H1 (cell line): ENCODE measurements around the gene NAA10. TPM values are rescaled to one million over a fixed set of nuclear protein-coding genes. Genes with fewer than 3 reads are reported as not detected.

ENCODE experiments used
- CTCF ChIA-PET: fragments of 300-600 bp; sonication (Branson Sonifier 250); formaldehyde crosslinking; loops from one replicate; lab custom pipeline; 2021; ENCODE audit not compliant: partially characterized antibody; lab: Charles Lee
- POLR2A ChIA-PET: fragments of 300-600 bp; sonication (Branson Sonifier 250); formaldehyde crosslinking; loops from one replicate; lab custom pipeline; 2021; ENCODE audit warnings: inconsistent platforms; ENCODE audit not compliant: partially characterized antibody; lab: Charles Lee
- DNase-seq, 2 experiments: peaks; one replicate each; pipeline versions ENCODE4 v3.0.0 to v3.0.0-alpha.2; 2010 to 2022; ENCODE audit warnings: low spot score in 2 of 2, low read depth in 1 of 2, mixed read lengths in 1 of 2
- FAIRE-seq: peaks from 2 replicates; lab custom pipeline; 2011; peaks lifted over from hg19 to GRCh38; lab: Jason Lieb, UNC
- H2AFZ ChIP-seq: 2 replicates; pipeline ENCODE4 v1.8.1; 2012; ENCODE audit warnings: low read length, inconsistent platforms
- H2AK5ac ChIP-seq: 2 replicates; pipeline ENCODE4 v1.6.1; 2013; ENCODE audit warnings: low read depth, low read length
- H2BK120ac ChIP-seq: replicated peaks from 2 replicates; pipeline ENCODE3; 2013; ENCODE audit warnings: low read depth, low read length, inconsistent platforms
- H2BK12ac ChIP-seq: 2 replicates; pipeline ENCODE4 v1.6.1; 2013; ENCODE audit warnings: low read depth, low read length
- H2BK15ac ChIP-seq: 2 replicates; pipeline ENCODE4 v1.6.1; 2013; ENCODE audit warnings: low read length
- H2BK20ac ChIP-seq: 2 replicates; pipeline ENCODE4 v1.6.1; 2013; ENCODE audit warnings: low read length
- H2BK5ac ChIP-seq: 2 replicates; pipeline ENCODE4 v1.6.1; 2013; ENCODE audit warnings: low read depth, low read length
- H3K14ac ChIP-seq: 2 replicates; pipeline ENCODE4 v1.6.1; 2013; ENCODE audit warnings: inconsistent platforms; ENCODE audit not compliant: insufficient read length
- H3K18ac ChIP-seq: 2 replicates; pipeline ENCODE4 v1.6.1; 2013; ENCODE audit warnings: low read length; ENCODE audit errors: extremely low read depth
- H3K23ac ChIP-seq: 2 replicates; pipeline ENCODE4 v1.6.1; 2013; ENCODE audit warnings: inconsistent platforms; ENCODE audit not compliant: insufficient read length
- H3K23me2 ChIP-seq: 2 replicates; pipeline ENCODE4 v1.6.1; 2013; ENCODE audit warnings: low read depth, low read length
- H3K27ac ChIP-seq: 2 replicates; pipeline ENCODE4 v1.6.1; 2011; ENCODE audit warnings: low read depth, low read length, inconsistent platforms
- H3K27me3 ChIP-seq, 4 experiments: replicated peaks in 1 of 4; 1 replicate in 1 of 4; 2 replicates in 3 of 4; pipeline versions ENCODE4 v1.6.1 to v1.8.1; 2011 to 2013; ENCODE audit warnings: low read length in 3 of 4, mild to moderate bottlenecking in 3 of 4, inconsistent platforms in 2 of 4, mixed read lengths in 2 of 4, moderate library complexity in 1 of 4; ENCODE audit not compliant: control insufficient read depth in 3 of 4, insufficient read depth in 3 of 4; ENCODE audit errors: extremely low read depth in 1 of 4
- H3K36me3 ChIP-seq, 4 experiments: 2 replicates each; pipeline versions ENCODE4 v1.6.1 to v1.8.1; 2011 to 2013; ENCODE audit warnings: mild to moderate bottlenecking in 4 of 4, low read length in 3 of 4, moderate library complexity in 2 of 4, control low read depth in 1 of 4, inconsistent platforms in 1 of 4; ENCODE audit not compliant: insufficient read depth in 4 of 4, control insufficient read depth in 2 of 4
- H3K4ac ChIP-seq: replicated peaks from 2 replicates; pipeline ENCODE3; 2013; ENCODE audit warnings: low read length, low read depth, mixed read lengths, inconsistent platforms; ENCODE audit not compliant: insufficient read length
- H3K4me1 ChIP-seq, 4 experiments: replicated peaks in 1 of 4; 1 replicate in 1 of 4; 2 replicates in 3 of 4; pipeline versions ENCODE4 v1.6.1 to v1.8.1; 2011 to 2013; ENCODE audit warnings: low read length in 3 of 4, inconsistent platforms in 2 of 4, mixed read lengths in 1 of 4; ENCODE audit not compliant: insufficient read depth in 4 of 4, control insufficient read depth in 3 of 4
- H3K4me2 ChIP-seq, 2 experiments: 2 replicates each; pipeline versions ENCODE4 v1.6.1 to v1.8.1; 2011 to 2013; ENCODE audit warnings: low read depth in 2 of 2, low read length in 2 of 2, control low read depth in 1 of 2, inconsistent platforms in 1 of 2, mild to moderate bottlenecking in 1 of 2; ENCODE audit not compliant: insufficient read depth in 1 of 2
- H3K4me3 ChIP-seq, 4 experiments: fragments of 200-600, 300-600 bp in 1 of 4; sonication (generic), shearing (Covaris generic), sonication (Bioruptor Twin) in 1 of 4; 2 replicates each; pipeline versions ENCODE4 v1.5.1 to v1.8.1; 2011 to 2016; ENCODE audit warnings: low read length in 4 of 4, low read depth in 3 of 4, control low read depth in 2 of 4, inconsistent platforms in 2 of 4, mild to moderate bottlenecking in 2 of 4, mixed read lengths in 1 of 4, moderate library complexity in 1 of 4; ENCODE audit not compliant: insufficient read depth in 2 of 4; ENCODE audit errors: extremely low read depth in 1 of 4
- H3K56ac ChIP-seq: replicated peaks from 2 replicates; pipeline ENCODE3; 2013; ENCODE audit warnings: low read depth, mild to moderate bottlenecking, mixed read lengths, low read length, inconsistent platforms; ENCODE audit not compliant: insufficient read length
- H3K79me1 ChIP-seq: 2 replicates; pipeline ENCODE4 v1.6.1; 2013; ENCODE audit warnings: low read depth, low read length, control low read depth
- H3K79me2 ChIP-seq, 2 experiments: 2 replicates each; pipeline versions ENCODE4 v1.6.1 to v1.8.1; 2012 to 2013; ENCODE audit warnings: low read length in 2 of 2, mild to moderate bottlenecking in 2 of 2, inconsistent platforms in 1 of 2; ENCODE audit not compliant: insufficient read depth in 2 of 2, control insufficient read depth in 1 of 2
- H3K9ac ChIP-seq, 4 experiments: replicated peaks in 1 of 4; 1 replicate in 1 of 4; 2 replicates in 3 of 4; pipeline versions ENCODE4 v1.6.1 to v1.8.1; 2011 to 2013; ENCODE audit warnings: low read depth in 3 of 4, low read length in 3 of 4, control low read depth in 2 of 4, mild to moderate bottlenecking in 2 of 4, moderate library complexity in 2 of 4, inconsistent platforms in 1 of 4; ENCODE audit errors: extremely low read depth in 1 of 4
- H3K9me3 ChIP-seq, 2 experiments: 2 replicates each; pipeline versions ENCODE4 v1.6.1 to v1.8.1; 2012 to 2013; ENCODE audit warnings: mild to moderate bottlenecking in 2 of 2, moderate library complexity in 2 of 2, control low read depth in 1 of 2, inconsistent platforms in 1 of 2, low read depth in 1 of 2, low read length in 1 of 2, mixed read lengths in 1 of 2; ENCODE audit not compliant: insufficient read depth in 2 of 2
- H4K20me1 ChIP-seq, 2 experiments: replicated peaks in 1 of 2; 2 replicates each; pipeline versions ENCODE3 to v1.8.1; 2011 to 2013; ENCODE audit warnings: inconsistent platforms in 2 of 2, low read length in 2 of 2, mild to moderate bottlenecking in 1 of 2; ENCODE audit not compliant: insufficient read depth in 2 of 2, control insufficient read depth in 1 of 2
- H4K5ac ChIP-seq: 2 replicates; pipeline ENCODE4 v1.6.1; 2013; ENCODE audit warnings: low read length, low read depth, mixed read lengths, inconsistent platforms; ENCODE audit not compliant: insufficient read length
- H4K8ac ChIP-seq: 2 replicates; pipeline ENCODE4 v1.8.0; 2013; ENCODE audit warnings: mild to moderate bottlenecking, moderate library complexity, low read length, inconsistent platforms; ENCODE audit not compliant: insufficient read depth; ENCODE audit errors: extremely low read depth
- H4K91ac ChIP-seq: replicated peaks from 2 replicates; pipeline ENCODE3; 2013; ENCODE audit warnings: low read length, mixed read lengths, inconsistent platforms; ENCODE audit not compliant: insufficient read length
- CTBP2 ChIP-seq: IDR thresholded peaks from 2 replicates; pipeline ENCODE4 v1.7.0; 2011; ENCODE audit warnings: borderline replicate concordance, mild to moderate bottlenecking, moderate library complexity, mixed read lengths, low read length; ENCODE audit not compliant: insufficient read depth, insufficient read length
- GTF2F1 ChIP-seq: IDR thresholded peaks from 2 replicates; pipeline ENCODE4 v1.6.1; 2012; ENCODE audit warnings: low read depth, low read length, improper control_type of control experiment, borderline replicate concordance
- JUND ChIP-seq: IDR thresholded peaks from 2 replicates; pipeline ENCODE4 v1.6.1; 2011; ENCODE audit warnings: mild to moderate bottlenecking, improper control_type of control experiment, low read length
- KDM1A ChIP-seq: fragments of 200-600, 300-600 bp; sonication (generic); IDR thresholded peaks from 2 replicates; pipeline ENCODE4 v1.7.1; 2016; ENCODE audit warnings: mild to moderate bottlenecking, low read length, borderline replicate concordance
- KDM5A ChIP-seq: fragments of 200-600 bp; IDR thresholded peaks from 2 replicates; pipeline ENCODE4 v1.7.1; 2012; ENCODE audit warnings: mild to moderate bottlenecking, low read length, inconsistent platforms, mixed read lengths
- NANOG ChIP-seq: IDR thresholded peaks from 2 replicates; pipeline ENCODE4 v1.6.1; 2011; ENCODE audit warnings: low read length, low read depth, mild to moderate bottlenecking, inconsistent platforms; ENCODE audit not compliant: insufficient read depth, poor library complexity, severe bottlenecking
- RBBP5 ChIP-seq: IDR thresholded peaks from 2 replicates; pipeline ENCODE4 v1.7.1; 2012; ENCODE audit warnings: low read depth, mild to moderate bottlenecking, inconsistent platforms, low read length, moderate library complexity, borderline replicate concordance
- RFX5 ChIP-seq: IDR thresholded peaks from 2 replicates; pipeline ENCODE4 v1.6.1; 2011; ENCODE audit warnings: low read depth, low read length, improper control_type of control experiment, borderline replicate concordance
- SP2 ChIP-seq: IDR thresholded peaks from 2 replicates; pipeline ENCODE4 v1.6.1; 2012; ENCODE audit warnings: mild to moderate bottlenecking, low read length, inconsistent platforms
- SP4 ChIP-seq: IDR thresholded peaks from 2 replicates; pipeline ENCODE4 v1.6.1; 2012; ENCODE audit warnings: low read length, inconsistent platforms
- YY1 ChIP-seq: IDR thresholded peaks from 2 replicates; pipeline ENCODE4 v1.6.1; 2011; ENCODE audit warnings: low read depth, mild to moderate bottlenecking, low read length
- WGBS, 2 experiments: shearing (Covaris generic) in 1 of 2; methylation state at CpG; one replicate each; pipeline versions ENCODE4 v1.1.6 to v1.1.7; 2013 to 2015; ENCODE audit warnings: low lambda C conversion rate in 2 of 2, mixed read lengths in 2 of 2, inconsistent platforms in 1 of 2, low coverage in 1 of 2, missing lambda C conversion rate in 1 of 2; ENCODE audit not compliant: insufficient replicate concordance in 2 of 2, insufficient coverage in 1 of 2, insufficient read length in 1 of 2; ENCODE audit errors: extremely low coverage in 1 of 2, missing lambda C conversion rate in 1 of 2; 5-methylcytosine and 5-hydroxymethylcytosine counted together
- polyA plus RNA-seq, 7 experiments: library from polyadenylated mRNA; depleted of rRNA in 3 of 7; stranded (reverse) in 5 of 7; unstranded in 2 of 7; fragments of >200 nt in 5 of 7; fragments of 200-250 nt in 2 of 7; gene quantifications; 1 replicate in 5 of 7; 2 replicates in 1 of 7; 4 replicates in 1 of 7; pipeline versions ENCODE4 v1.2.1 to v1.2.3, GENCODE V29; 2011 to 2013; ENCODE audit warnings: missing spikeins in 2 of 7, mixed read lengths in 2 of 7
- total RNA-seq: library from RNA; stranded (reverse); fragmentation: NEBNext Ultra II Directional; extraction: Animal tissue kit (Norgen Biotek cat#: 25700); gene quantifications from 2 replicates; pipeline ENCODE4 v1.2.1, GENCODE V29; 2021
- TF ChIP-seq, protein P1 (sequence below): IDR thresholded peaks from 2 replicates; pipeline ENCODE4 v1.6.1; 2011; ENCODE audit warnings: low read length, improper control_type of control experiment

Gene NAA10
- total and polyA plus RNA-seq, 2 of the 8 experiments (the other 6 are each of a cell fraction or from before 2014, with no cell fraction given) = 80.4 to 98.8 TPM

DNA sequence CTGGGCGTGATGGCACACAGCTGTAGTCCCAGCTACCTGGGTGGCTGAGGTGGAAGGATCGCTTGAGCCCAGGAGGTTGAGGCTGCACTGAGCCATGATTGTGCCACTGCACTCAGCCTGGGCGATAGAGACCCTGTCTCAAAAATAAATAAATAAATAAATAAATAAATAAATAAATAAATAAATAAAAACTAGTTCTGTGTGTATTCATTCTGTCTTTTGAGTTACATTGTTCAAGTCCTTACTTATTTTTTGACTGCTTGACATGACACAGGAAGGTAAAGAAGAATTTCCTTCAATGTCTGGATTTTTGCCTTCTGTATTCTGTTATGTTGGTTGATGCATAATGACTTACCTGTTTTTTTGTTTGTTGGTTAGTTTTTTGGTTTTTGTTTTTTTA lies 2.2 kb upstream of the NAA10 start:
- no peak overlapping the region for H2AK5ac ChIP-seq
- H2BK12ac ChIP-seq = no peak overlapping the region
- no peak overlapping the region for H3K9ac ChIP-seq
- H3K79me1 ChIP-seq = no peaks in the 10 kb centered on the region
- H3K27ac ChIP-seq = no peak overlapping the region
- CTCF ChIA-PET = interaction anchor here (1.7 to 19.6 kb wide), 3 partner anchors 10 to 11 kb away, joined by 4 to 272 read pairs (median 4); partner anchors contain the start of genes ARHGAP4 and RENBP
- H3K79me2 ChIP-seq = peaks cover 0 to 13% of the 10 kb centered on the region in 2 experiments; a peak in 2 of 4 replicates
- H4K8ac ChIP-seq = no peak overlapping the region
- DNase-seq = no peak
- H2BK15ac ChIP-seq = no peak overlapping the region
- 0 out of 2 replicates have a peak, but pooled peaks cover 2% of the 10 kb centered on the region for H3K23me2 ChIP-seq
- no peaks in the 10 kb centered on the region; a peak in 1 of 8 replicates for H3K36me3 ChIP-seq
- H4K20me1 ChIP-seq = peaks cover 0 to 3% of the 10 kb centered on the region in 2 experiments
- no peak overlapping the region for H4K91ac ChIP-seq
- no peak overlapping the region for H3K18ac ChIP-seq
- no peak overlapping the region for H3K14ac ChIP-seq
- POLR2A ChIA-PET = interaction anchor here (0.6 to 18.9 kb wide), 4 partner anchors 13 to 587 kb away, joined by 3 to 231 read pairs (median 4); partner anchors contain the start of genes ARHGAP4 and TMEM187
- no peak overlapping the region for H2BK5ac ChIP-seq
- no peak overlapping the region for H3K4me3 ChIP-seq
- H3K4me1 ChIP-seq = peaks cover 4 to 11% (median 8%) of the 10 kb centered on the region in 4 experiments; a peak in 6 of 7 replicates
- no peak overlapping the region for H3K56ac ChIP-seq
- no peak overlapping the region for H4K5ac ChIP-seq
- no peak overlapping the region for H2AFZ ChIP-seq
- no peaks in the 10 kb centered on the region for H3K27me3 ChIP-seq
- H2BK120ac ChIP-seq = no peak overlapping the region
- FAIRE-seq = no peak
- no peak overlapping the region for H3K4me2 ChIP-seq
- H2BK20ac ChIP-seq = no peak overlapping the region
- no peak overlapping the region for H3K23ac ChIP-seq
- no peak overlapping the region for H3K4ac ChIP-seq
- H3K9me3 ChIP-seq = no peaks in the 10 kb centered on the region
- WGBS, 2 experiments = 97% methylated on average over 3 of the region's 3 CpGs; no CpG with 5 or more reads in 1 of the 2 experiments
- TF ChIP-seq SP4 (no peak), KDM1A (no peak), GTF2F1 (no peak), RFX5 (no peak), NANOG (no peak), JUND (no peak), YY1 (no peak), RBBP5 (no peak), CTBP2 (no peak), KDM5A (no peak), SP2 (no peak)
- TF ChIP-seq, protein P1, sequence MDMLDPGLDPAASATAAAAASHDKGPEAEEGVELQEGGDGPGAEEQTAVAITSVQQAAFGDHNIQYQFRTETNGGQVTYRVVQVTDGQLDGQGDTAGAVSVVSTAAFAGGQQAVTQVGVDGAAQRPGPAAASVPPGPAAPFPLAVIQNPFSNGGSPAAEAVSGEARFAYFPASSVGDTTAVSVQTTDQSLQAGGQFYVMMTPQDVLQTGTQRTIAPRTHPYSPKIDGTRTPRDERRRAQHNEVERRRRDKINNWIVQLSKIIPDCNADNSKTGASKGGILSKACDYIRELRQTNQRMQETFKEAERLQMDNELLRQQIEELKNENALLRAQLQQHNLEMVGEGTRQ = no peak
